CMK (cell line): Measurements from ENCODE around the gene MRPS10.
"Not testable (repeated sequence)": the region's sequence is repeated elsewhere in the genome, so short reads cannot be mapped to it uniquely, and the experiment has no call there.

Experiments
- DNase-seq: peaks from one replicate; pipeline ENCODE4 v3.0.0-alpha.2; 2010; ENCODE audit warnings: low read depth

The MRPS10 gene

DNA sequence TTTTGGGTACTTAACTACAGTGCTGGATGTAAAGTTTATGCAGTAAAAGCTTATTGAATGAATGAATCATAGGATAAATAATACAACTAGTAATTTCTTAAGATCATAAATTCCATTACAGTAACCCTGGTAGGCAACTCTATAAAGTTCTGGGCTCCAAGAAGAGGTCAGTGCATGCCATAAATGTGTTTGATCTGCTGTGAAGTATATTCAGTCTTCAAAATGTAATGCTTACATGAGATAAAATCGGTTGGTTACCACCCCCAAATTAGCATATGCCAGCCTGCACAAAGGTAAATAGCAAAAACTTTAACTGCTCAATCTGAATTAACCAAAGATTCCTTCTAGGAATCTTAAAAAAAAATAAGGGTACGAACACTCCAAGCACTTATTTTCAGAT is 10.1 kb downstream of the MRPS10 start:
- DNase-seq = not testable (repeated sequence)

DNA sequence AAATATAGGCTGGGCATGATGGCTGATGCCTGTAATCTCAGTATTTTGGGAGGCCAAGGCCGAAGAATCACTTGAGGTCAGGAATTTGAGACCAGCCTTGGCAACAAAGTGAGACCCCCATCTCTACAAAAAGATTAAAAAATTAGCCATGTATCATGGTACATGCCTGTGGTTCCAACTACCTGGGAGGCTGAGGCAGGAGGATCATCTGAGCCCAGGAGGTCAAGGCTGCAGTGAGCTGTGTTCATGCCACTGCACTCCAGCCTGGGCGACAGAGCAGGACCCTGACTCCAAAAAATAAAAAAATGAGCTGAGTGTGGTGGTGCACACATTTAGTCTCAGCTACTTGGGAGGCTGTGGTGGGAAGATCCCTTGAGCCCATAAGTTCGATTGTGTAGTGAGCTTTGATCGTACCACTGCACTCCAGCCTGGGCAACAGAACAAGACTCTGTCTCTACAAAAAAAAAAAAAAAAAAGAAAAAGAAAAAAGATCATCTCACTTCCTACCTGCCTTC is 12.8 kb downstream of the MRPS10 start:
- no peak for DNase-seq

DNA sequence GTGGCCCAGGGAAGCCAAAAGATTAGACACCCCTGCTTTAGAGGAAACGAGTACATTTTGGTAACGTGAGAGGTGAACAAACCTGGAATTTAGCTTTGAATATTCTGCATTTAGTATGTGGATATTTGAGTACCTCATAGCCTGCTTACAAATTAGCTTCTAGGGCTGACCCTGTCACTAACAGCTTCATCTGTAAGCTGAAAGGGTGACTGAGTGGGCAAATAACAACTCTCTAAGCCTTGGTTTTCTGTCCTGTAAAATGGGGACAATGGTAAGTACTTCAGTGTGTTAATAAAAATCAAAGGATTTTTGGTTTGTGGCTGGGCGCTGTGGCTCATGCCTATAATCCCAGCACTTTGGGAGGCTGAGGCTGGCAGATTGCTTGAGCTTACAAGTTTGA is 14.5 kb downstream of the MRPS10 start:
- no peak for DNase-seq

DNA sequence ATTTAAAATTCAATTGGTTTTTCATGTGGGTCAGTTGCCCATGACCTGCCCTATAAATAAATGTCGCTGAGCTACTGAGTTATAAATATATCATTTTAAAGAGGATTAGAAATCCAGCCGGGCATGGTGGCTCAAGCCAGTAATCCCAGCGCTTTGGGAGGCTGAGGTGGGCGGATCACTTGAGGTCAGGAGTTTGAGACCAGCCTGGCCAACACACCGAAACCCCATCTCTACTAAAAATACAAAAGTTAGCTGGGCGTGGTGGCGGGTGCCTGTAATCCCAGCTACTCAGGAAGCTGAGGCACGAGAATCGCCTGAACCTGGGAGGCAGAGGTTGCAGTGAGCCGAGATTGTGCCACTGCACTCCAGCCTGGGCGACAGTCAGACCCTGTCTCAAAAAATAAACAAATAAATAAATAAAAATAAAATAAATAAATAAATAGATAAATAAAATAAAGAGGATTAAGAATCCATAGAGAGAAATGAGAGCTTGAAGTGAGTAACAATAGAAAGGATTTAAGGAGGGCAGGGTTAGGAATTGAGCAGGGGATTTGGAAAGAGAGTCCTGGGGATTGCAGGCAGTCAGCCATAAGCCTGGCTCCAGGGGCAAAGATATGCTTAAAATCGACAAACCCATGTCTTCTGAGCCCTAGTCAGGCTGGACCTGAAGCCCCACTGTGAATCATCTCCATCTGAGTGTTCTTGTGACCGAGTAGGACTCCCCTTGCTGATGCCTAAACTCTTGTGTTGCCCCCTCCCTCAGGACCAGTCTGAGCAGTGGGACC is 15.3 kb downstream of the MRPS10 start:
- not testable (repeated sequence) for DNase-seq

DNA sequence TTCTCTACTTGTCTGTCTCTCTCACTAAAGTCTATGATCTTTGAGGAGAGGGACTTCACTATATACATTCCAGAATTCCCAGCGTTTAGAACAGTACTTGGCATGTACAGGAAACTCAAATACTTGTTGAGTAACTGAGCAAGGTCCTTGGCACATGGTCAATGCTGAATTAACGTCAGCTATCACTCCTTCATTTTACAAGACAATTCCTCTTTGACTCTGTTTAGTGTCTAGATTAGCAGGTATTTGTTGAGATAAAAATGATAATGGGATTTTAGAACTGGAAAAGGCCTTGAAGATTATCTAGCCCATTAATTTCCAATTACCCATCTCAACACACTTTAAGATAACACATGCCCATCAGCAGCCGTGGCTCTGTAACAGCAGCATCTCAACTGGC is 16.3 kb downstream of the MRPS10 start:
- DNase-seq = no peak

DNA sequence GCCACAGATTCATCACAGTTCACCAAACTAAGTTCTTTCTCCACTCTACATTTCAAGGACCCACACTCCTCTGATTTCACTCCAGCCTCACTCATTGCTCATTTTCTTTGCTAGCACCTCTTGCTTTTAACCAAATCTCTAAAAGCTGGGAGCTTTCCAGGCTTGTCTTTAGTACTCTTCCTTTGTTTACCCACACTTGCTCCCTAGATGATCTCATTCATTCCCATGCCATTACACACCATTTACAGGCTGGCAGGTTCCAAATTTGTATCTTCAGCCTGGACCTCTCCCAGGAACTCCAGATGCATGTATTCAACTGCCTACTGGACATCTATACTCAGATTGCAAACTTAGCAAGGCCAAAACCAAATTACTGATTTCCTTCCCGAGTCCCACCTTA is 17.6 kb downstream of the MRPS10 start:
- DNase-seq = no peak

DNA sequence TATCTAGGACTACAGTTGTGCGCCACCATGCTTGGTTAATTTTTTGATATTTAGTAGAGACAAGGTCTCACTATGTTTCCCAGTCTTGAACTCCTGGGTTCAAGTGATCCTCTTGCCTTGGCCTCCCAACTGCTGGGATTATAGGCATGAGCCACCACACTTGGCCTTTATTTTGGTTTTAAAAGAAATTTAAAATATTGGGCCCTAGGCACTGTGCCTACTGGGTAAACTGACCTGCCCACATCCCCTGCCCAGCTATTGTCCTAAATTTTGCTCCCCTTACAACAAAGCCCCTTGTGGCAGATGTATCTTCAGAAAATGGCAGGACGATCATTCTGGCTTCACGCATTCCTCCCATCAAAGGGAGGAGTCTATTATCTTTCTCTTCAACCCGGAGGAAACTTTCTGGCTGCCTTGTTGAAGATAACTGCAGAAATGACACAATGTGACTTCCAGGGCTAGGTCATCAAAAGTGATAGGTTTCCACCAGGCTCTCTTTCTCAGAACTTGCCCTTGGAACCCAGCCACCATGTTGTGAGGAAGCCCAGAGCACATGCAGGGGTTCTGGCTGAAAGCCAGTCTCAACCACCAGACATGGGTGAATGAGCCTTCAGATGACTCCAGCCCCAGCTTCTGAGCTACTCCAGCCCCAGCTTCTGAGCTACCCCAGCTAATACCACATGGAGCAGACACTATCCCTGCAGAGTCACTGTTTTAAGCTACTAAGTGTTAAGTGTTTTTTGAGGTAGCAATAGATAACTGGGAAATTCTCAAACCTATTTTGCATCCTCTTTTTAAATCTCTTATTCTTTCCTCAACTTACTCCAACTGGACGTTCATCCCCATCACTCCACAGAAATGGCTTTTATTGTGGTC is 18.3 kb downstream of the MRPS10 start:
- peak; percentile 68 for DNase-seq

DNA sequence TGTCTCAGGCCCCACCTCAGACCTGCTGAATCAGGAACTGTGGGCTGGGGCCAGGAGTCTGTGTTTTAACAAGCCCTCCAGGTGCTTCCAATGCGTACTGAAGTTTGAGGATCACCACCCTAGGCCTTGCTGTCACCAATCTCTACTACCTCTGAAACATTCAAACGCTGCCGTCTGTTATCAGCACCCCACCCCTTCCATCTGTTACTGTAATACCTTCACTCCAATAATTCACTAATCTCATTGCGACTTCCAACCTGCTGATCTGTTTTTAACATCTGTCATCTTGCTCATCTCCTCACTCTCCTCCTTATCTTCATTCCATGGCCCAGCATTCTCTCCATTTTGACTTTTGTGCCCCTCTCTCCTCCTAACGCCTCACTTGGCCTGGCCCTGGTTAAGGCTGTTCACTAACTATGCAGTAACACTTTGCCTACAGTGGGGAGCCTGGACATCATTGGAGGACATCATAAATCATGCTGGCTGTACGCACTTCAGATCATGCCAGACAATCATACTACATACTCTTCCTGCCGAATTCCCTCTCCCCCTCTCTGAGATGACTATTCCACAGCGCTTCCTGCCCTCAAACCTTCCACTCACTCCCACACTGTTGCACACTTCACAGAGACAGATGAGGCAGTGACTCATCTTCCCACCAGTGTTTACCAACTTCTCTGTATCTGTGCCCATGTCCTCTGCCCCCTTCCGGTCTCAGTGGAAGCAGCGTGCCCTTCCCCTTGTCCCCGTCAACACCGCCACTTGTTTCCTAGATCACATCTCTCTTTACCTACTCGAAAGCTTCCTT is 19.9 kb downstream of the MRPS10 start:
- peak; percentile 83 for DNase-seq

DNA sequence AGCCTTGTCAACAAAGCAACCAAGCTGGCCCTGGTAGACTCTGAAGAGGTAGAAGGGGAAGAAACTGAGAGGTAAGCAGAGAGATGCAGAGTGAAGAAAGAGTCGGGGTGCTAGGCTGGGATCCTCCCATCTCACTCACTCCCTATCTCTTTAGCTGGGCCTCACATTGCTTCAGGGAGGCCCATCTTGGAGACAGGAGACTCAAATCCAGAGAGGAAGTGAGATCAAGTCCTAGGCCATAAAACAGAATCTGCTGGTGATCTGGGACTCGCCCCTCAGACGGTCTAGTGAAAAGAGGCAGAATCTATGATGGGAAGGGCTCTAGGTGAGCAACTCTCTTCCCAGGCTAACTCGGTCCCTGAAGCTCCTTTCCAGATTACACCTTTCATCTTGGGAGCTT is 22.2 kb downstream of the MRPS10 start:
- DNase-seq = no peak

DNA sequence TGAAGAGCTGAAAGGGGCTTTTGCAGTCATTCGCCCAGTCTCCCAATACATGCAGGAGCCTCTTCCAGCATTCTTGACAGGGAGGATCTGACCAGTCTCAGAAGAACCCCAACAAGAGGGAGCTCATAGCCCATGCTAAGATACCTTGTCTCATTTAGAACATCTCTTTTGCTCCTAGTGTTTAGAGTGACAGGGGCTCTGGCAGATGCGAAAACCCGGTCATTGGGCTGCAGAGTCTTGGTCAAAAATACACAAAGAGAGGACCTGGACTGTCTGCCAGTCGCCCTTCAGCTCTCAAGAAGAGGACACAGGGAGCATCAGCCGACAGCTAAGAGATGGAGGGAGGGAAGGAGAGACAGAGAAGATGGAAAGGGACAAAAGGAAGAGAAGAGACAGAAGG is 23.6 kb downstream of the MRPS10 start:
- no peak for DNase-seq

DNA sequence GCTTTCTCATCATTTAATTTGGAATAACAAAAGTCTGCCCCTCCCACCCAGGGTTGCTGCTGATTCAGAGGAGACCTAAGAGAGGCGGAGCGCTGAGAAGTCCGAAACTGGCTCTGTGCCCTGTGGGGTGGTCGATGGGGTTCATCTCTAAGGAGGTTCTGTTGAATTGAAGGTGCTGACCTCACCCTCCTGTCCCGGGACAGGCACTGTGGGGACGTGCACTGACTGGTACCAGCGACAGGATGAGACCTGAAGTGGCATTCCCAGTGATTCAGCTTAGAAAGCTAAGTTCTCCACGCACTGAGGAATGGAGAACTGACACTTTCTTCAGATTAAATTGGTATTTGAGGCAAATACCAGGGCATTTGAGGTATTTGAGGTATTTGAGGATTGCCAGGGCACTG is 24.2 kb downstream of the MRPS10 start:
- DNase-seq = no peak

DNA sequence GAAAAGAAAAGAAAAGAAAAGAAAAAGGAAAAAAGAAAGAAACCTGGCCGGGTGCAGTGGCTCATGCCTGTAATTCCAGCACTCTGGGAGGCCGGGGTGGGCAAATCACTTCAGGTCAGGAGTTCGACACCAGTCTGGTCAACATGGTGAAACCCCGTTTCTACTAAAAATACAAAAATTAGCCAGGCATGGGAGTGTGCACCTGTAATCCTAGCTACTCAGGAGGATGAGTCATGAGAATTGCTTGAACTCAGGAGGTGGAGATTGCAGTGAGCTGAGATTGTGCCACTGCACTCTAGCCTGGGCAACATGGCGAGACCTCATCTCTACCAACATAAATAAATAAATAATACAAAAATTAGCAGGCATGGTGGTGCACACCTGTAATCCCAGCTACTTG is 25.3 kb downstream of the MRPS10 start:
- not testable (repeated sequence) for DNase-seq

DNA sequence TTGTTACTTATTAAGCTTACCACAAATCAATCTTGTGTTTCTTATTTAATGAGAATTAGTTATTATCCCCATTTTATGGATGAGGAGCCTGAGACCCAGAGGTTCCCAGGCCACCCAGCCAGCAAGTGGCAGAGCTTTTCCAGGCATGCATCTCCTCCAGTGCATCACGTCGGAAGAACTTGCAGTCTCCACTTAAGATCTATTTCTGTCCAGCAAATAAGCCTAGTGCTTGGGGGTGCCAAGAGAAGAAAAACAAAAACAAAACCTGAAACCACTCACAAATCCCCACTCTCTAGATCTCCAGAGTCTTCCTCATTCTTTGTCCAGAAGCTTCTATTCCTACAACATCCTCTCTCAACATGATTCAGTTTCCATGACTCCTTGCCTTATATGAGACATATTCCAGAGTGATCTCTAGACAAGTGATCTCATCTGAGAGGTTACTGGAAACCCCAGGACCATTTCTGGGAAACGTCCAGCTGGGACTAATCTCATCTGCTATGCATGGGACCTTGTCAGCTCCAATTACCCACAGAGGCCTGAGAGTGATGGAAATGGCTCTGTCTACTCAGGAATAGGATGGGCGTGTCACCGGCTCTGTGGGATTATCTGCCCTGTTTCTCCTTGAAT is 27.0 kb downstream of the MRPS10 start:
- DNase-seq = no peak

DNA sequence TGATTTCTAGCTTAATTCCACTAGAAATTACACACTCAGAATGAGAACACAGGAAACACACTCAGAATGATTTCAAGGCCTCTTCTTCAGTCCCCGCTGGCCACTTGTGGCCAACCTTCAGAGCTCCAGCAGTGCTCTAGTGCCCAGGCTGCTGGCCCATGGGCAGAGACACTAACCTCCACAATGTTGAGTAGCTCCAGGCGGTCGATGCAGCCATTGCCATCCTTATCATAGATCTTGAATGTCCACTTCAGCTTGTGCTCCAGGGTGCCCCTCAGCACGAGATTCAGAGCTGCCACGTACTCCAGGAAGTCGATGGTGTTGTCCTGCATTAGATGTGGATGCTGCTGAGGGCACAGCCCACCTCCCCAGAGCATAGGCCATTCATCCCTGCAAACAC is 29.3 kb downstream of the MRPS10 start:
- no peak for DNase-seq

DNA sequence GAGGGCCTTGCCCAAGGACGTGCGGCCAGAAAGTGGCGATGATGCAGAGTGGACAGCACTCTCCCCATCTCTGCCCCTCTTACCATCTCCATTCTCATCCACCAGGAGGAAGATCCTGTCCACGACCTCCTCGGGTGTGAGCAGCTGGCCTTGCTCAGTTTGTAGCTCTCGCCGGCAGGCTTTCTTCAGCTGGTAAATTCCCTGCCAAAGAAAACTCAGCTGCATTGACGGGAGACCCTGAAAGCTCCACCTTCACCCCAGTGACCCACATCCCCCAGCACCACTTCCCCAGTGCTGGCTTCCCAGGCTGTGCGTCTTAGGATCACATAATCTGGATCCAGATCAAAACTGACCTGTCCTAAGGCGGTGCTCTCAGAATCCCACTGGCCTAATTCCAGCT is 32.1 kb downstream of the MRPS10 start:
- DNase-seq = no peak

DNA sequence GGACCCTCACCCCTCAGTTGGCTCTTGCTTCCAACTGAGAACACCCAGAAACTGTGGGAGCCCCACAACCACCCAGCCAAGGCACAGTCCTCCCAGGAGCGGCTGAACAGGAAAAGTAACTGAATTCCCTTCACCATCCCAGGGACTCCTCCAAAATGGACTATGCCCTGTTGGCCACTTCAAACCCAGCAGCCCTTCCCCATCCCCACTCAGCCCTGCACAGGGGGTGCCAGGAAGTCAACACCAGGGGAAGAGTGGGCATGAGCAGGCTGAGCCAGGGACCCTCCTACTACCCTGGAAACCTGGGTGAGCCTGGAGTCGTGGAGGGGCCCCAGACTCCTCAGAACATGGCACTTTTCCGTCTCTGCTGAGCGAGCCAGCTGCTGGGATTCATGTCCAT is 33.2 kb downstream of the MRPS10 start:
- DNase-seq = no peak

DNA sequence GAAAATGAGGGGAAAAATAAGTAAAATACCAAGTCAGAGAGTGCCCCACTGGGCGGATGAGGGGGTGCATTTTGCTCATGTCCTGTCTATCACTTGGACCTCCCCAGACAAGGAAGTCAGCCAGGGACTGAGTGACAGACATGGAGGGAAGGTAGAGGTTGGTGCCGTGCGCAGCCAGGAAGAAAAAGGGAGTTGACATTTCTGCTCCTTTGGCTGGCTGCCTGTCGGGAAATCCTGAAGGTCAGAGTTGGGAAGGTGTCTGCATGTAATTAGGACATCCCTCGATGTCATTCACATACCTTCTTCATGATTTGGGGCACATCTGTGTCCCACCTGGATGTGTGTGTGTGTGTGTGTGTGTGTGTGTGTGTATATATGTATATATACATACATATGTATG is 35.6 kb downstream of the MRPS10 start:
- DNase-seq = no peak

DNA sequence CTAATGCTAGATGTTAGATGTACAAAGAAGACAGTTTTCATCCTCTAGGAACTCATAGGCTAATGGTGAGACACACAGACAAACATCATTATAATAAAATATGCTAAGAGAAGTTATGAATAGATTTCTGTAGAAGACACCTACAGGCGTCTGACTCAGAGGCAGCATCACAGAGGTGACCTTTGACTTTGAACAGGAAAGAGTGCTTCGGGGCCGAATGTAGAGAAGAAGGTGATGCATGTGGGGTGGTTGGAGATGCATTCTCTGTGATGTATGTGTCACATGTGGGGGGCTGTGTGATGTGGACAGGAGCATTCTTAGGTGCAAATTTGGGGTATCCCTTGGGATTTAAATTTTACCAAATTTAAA is 37.7 kb downstream of the MRPS10 start:
- DNase-seq = no peak

DNA sequence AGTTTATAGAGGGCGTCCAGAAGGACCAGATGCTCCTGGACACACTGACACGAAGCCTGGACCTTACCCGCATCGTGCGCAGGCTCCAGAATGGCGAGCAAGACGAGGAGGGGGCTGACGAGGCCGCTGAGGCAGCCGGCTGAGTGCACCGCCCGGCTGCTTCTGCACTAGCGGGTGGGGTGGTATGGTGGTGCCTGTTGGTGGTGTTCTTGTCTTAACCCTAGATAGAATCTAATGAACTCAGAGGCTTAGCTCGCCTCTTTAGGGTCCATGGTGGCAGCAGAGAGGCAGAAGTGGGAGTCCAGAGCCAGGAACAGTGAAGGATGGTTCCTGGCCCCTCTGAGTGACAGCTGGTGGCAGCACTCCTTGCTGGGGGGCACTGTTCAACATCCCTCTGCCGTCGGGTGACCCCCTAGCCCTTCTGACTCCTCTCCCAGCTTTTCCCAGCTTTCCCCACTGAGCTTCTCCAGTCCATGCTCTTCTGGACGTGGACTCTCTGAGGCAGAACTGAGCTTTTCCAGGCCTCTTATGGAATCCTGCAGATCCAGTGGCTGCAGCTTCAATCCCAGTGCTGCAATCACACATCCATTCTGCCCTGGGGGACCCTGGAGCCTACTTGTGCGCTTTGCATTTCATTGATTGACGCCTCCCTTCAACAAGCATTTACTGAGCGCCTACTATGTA is 38.3 kb downstream of the MRPS10 start:
- no peak for DNase-seq

DNA sequence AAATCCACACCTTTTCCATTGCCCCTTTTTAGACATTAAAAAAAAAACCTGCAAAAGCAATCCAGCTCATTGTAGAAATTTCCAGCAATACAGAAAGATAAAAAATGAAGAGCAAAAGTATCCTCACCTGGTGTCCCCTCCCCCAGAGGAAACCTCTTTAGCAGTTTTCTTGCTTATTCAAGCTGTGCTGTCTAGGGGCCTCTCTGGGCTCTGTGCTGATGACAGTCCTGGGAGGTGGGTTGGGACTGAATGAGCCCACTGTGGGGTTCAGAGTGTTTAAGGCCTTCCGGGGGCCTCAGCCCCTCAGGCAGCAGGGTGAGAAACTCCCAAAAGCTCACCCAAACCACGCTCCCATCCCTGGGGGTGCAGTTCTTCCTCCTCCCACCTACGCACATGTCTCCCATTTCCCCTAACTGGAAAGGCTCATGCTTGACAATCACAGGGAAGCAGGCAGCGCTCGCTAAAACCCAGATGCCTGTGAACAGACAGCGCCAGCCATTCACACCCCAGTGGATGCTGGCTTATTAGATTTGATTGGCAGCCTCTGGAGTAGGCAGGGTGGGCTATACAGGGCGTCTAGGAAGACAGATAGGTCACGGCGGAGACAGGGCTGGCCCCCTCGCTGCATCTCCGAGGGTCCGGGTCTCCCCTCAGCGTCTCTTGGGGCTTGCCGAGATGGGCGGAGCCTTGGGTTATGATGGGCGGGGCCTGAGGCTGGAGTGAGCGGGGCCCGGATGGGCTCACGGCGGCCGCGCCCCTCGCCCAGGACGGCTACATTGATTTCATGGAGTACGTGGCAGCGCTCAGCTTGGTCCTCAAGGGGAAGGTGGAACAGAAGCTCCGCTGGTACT is 39.9 kb downstream of the MRPS10 start:
- no peak for DNase-seq
